Spleen (tissue), 7 donors: ENCODE measurements around the gene BBC3.

Experiments used
- CTCF ChIP-seq, 11 experiments: fragments of 200-600 bp in 7 of 11; fragments of 450-650 bp in 4 of 11; sonication (generic) in 4 of 11; IDR thresholded peaks in 8 of 11; conservative IDR thresholded peaks in 3 of 11; 1 replicate in 7 of 11; 2 replicates in 4 of 11; pipeline versions ENCODE4 v1.4.0 to v1.8.0; 2016 to 2021; ENCODE audit warnings: antibody characterized with exemption in 11 of 11, inconsistent platforms in 4 of 11, mild to moderate bottlenecking in 1 of 11
- POLR2A ChIP-seq, 3 donors: fragments of 450-650 bp; IDR thresholded peaks; one replicate each; pipeline ENCODE4 v1.5.1; 2017; ENCODE audit warnings: antibody characterized with exemption in 3 of 3, mild to moderate bottlenecking in 1 of 3
- donor health status: DM: no; HTN: no; CAD: no; lungs with moderate emphysema.
- donor health status: DM: no; HTN: no; CAD: no.
- donor health status: DM: no; HTN: no; CAD: no.

GRCh38 chr19:47229676-47230053 is 1.3 kb downstream of the BBC3 start:
- TF ChIP-seq CTCF (IDR thresholded peaks at IDR 0.05 in 8 of 11, conservative IDR thresholded peaks at IDR 0.05 in 3 of 11) (no peak), POLR2A (IDR thresholded peaks at IDR 0.05) (no peak)
